HG03280 (cell line): ENCODE measurements around the gene TMEM140.
"Not testable (repeated sequence)": the region's sequence is repeated elsewhere in the genome, so short reads cannot be mapped to it uniquely, and the experiment has no call there.

Experiments used
- ATAC-seq: cut with Tn5 transposase; IDR thresholded peaks from one replicate; pipeline ENCODE4 v1.9.1; 2021; ENCODE audit warnings: mild to moderate bottlenecking, moderate library complexity; ENCODE audit not compliant: unreplicated experiment

Gene TMEM140

DNA sequence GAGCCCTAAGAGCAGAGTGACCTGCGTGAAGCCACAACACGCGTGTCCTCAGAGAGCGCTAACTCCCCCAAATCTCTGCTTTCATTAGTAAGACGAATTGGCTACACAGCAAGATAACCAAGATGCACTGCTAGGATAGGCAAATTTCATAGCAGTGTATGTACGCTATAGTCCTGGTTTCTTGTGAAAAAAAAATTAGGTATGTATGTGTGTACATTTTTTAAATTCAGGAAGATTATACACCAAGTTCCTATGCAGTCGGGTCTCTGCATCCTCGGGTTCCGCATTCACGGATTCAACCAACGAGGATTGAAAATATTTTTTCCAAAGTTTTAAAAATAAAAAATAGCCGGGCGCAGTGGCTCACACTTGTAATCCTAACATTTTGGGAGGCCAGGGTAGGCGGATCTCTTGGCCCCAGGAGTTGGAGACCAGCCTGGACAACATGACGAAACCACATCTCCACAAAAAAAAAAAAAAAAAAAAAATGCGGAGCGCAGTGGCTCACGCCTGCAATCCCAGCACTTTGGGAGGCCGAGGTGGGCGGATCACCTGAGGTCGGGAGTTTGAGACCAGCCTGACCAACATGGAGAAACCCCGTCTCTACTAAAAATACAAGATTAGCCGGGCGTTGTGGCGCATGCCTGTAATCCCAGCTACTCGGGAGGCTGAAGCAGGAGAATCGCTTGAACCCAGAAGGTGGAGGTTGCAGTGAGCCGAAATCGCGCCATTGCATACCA is 64.2 kb downstream of the TMEM140 start:
- not testable (repeated sequence) for ATAC-seq

DNA sequence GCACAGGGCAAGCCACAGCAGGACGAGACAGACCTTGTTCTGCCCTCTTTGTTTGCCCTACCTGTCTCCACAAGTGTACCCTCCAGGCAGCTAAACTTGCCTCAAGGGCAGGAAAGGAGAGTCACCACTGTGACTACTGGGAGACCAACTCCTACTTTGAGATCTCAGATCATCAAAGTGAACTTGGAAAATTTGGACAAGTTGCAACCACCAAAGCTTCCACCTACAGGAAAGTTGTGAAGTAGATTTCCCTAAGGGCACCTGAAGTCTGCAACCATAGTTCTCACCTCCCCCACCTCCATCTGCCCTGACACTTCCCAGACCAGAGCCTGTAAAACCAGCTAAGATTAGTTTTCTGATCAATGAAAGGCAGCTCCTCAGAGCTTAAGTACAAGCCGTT is 66.0 kb downstream of the TMEM140 start:
- no peak for ATAC-seq

DNA sequence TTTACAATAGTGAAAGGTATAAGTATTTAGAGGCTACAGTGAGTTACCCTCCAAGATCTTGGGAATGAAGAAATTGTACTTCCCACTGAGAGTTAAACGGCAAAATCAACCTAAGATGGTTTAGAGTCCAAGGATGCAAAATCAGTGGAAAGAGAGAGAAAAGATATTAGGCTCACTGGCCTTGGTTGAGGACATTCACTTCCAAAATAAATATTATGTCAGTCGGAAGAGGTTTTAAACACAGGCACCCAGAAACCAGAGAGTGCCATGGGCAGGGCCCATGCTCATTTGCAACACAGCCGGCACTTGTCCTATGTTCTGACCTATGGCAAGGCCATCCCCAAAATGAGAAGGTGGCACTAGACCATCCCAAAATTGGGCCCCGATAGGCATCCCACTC is 67.3 kb downstream of the TMEM140 start:
- no peak for ATAC-seq

DNA sequence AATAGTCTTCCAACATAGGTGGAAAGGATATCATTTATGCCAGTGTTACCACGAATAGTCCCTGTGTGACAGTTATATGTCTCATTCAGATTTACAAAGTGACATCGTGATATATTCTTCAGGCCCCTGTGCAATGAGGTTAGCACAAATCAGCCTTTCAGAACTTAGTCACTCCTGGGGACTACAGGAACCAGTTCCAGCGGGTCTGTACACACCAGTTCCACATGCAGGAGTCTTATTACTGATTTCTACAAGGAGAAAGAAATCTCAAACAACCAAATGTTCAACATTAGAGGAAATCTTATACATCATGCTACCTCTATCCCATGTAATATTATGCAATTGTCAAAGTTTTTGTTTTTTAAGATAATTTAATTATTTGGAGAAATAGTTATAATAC is 67.8 kb downstream of the TMEM140 start:
- ATAC-seq, result no peak
